DMS53 treated with DMSO at 0.1 percent for 48 hours (cell line): ENCODE measurements around the gene ANKRD28.
"Not testable (repeated sequence)": the region's sequence is repeated elsewhere in the genome, so short reads cannot be mapped to it uniquely, and the experiment has no call there.

Experiments
- DNase-seq: peaks from one replicate; lab custom pipeline; 2025; ENCODE audit not compliant: unreplicated experiment; lab: John Stamatoyannopoulos, UW

The ANKRD28 gene

DNA sequence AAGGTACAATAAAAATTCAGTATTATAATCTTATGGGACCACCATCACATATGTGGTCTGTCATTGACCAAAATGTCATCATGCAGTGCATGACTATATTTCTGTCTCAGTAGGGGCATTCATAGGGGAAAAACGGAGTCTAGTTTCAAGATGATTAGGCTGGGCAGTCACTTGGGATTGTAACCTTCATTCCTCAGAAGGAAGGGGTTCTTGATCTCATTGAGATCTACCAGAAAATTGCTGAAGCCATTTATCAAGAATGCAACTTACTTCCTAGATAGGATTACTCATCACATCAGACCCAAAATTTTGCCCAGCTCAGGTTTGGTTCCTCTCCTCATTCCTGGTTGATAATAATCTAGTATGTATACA lies 158.9 kb downstream of the ANKRD28 start:
- DNase-seq: no peak

DNA sequence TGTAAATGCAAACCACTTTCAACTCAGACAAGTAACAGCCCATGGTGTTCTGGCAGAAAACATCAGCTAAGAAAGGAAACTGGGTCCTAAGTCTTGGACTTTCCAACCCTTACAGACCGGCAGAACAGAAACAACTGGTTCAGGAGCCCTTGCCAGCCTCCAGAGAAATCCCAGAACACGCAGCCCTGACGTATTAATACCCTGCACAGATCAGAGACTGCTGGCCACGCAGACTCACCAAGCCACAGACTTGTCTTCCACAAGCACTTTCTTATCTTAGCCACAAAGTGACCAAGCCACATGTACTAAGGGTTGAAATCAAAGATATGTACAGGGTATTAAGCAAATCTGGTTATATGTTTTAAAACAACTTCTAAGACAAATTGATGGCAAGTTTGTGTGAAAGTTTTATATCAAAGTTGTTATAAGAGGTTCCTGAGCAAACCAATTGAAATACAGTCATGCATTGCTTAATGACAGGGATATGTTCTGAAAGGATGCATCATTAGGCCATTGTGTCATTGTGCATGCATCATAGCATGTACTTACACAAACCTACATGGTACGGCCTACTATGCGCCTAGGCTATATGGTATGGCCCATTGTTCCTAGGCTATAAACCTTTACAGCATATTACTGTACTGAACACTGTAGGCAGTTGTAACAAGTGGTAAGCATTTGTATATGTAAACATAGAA lies 159.4 kb downstream of the ANKRD28 start:
- no peak for DNase-seq

DNA sequence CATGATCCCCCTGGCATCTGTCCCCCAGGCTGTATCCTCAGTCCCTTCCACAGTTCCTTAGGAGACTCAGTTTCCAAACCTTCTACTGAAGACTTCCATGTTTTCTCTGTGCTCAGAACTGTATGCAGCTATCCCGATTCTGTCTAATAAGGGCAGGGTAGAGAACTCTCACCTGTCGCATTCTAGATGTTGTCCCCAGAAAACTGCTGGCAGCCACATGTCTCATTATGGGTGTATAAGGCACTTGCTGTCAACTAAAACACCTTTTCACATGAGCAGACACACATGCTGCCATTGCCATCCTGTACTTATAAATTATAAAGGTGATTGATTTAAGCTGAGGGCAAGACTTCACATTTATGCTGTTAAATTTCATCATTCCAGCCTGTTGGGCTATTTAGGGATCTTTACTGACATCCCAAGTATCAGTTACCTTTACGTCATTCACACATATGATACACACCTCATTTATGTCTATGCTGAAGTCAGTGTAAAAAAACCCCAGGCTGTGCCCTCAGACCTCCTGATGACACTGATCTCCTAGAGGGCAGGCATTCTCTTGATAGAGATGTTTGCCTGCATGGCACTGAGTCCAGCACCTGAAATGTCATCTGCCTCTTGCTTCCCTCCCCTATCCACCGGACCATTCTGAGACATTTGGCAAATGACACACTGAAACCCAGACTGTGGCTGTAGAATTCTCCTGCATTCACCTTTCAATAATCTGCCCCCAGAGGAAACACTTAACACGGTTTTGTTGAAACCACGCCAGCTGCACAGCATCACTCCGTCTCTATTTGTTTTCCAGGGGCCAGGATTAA lies 160.4 kb downstream of the ANKRD28 start:
- no peak for DNase-seq

DNA sequence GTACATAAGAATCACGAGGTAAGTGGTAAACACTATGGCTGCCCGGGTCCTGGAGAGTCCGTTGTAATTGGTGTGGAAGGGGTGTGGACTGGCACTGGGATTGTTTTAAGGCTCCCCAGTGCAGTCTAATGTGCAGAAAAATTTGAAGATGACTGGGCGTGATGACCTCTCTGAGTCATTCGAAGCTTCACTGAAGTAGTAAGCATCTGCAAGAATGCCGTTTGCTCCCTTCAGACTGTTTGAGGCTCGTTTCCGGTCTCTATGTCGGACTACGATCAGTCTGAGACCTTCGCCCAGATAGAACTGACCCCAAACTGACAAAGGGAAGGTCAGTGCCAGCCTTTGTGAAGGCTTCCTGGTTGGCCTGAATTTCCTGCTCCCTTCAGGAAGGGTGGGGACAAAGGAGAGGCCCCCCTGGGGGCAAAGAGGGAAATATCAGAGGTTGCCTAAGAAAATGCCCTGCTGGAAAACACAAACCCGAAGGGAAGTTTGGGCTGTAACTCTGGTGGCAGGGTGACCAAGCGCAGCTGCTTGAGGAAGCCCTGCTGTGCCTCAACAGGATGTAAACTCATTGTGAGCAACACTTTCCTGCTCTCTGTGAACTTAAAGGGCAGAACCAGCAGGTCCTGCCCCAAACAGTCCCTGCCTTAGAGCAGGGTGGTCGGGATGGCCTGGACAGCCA lies 161.6 kb downstream of the ANKRD28 start:
- no peak for DNase-seq

DNA sequence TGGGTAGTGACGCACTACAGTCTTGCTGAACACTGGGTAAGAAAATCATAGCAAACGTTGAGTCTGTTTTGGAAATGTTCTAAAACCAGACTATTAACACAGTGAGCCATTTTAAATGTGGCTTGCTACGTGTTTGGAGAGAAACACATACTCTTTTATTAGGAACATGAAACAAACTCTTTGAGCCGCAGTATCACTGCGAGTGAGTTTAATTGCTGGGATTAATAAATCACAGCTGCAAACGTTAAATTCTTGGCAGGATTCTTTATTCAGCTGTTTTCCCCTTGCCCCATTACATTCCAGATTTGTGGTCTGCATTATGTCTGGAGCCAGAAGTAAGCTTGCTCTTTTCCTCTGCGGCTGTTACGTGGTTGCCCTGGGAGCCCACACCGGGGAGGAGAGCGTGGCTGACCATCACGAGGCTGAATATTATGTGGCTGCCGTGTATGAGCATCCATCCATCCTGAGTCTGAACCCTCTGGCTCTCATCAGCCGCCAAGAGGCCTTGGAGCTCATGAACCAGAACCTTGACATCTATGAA lies 162.6 kb downstream of the ANKRD28 start:
- no peak for DNase-seq

GRCh38 chr3:15634671-15635070 lies 163.1 kb downstream of the ANKRD28 start:
- no peak for DNase-seq

GRCh38 chr3:15633766-15634598 lies 163.8 kb downstream of the ANKRD28 start:
- no peak for DNase-seq

DNA sequence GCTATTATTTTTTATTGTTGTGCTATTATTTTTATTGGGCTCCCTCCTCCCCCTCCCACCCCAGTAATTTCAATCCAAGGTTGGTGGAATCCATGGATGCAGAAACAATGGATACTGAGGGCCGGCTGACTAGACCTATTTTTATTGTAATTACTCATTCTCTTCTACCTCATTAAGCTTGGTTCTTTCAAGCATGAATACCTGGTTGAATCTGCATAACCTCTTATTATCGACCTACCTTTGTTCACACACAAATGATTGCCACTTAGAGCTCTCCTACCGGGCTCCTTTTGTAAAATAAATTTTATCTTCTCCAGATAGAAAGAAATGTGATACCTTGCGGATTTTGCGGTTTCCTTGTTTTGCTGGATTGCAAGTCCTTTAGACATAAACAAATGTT lies 164.6 kb downstream of the ANKRD28 start:
- no peak for DNase-seq

GRCh38 chr3:15632212-15632580 lies 165.6 kb downstream of the ANKRD28 start:
- DNase-seq: no peak

GRCh38 chr3:15631426-15632211 lies 166.2 kb downstream of the ANKRD28 start:
- DNase-seq: no peak

- no peak for DNase-seq
These were observed 167.0 kb downstream of the ANKRD28 start for GRCh38 chr3:15630646-15631350.

DNA sequence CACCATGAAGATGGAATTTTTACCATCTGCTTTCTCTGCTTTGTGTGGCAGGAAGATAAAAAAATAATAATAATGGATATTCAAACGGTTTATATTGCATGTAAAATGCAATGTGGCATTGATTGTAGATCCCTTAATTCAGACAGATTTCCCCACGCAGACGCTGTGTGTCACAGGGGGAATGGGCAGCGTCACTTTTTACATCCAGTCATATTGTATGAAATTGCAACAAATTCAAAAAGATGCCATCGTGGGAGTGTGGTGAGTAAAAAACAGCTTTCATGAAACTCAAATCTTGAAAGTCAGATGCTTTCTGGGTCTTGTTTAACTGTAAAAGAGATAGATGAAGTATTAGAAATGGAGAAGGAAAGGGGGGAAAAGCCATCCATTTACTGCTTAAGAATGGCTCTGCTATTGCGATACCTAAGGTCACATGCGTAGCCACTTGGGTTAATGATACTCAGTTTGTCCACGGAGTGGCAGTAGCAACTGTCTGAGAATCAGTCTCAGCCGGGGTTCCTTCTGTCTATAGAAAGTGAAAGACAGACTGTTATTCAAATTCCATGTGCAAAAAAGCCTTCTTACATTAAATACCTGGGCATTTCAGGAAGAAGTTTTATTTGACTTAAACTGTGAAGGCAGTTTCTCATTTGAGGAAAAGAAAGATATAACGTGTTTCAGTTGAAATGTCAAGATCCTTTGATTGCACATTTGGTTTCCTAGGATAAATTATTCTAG lies 167.8 kb downstream of the ANKRD28 start:
- peak; percentile 29 for DNase-seq

- no peak for DNase-seq
These were observed 168.8 kb downstream of the ANKRD28 start for GRCh38 chr3:15628967-15629366.

GRCh38 chr3:15623535-15624440 lies 174.0 kb downstream of the ANKRD28 start:
- no peak for DNase-seq

DNA sequence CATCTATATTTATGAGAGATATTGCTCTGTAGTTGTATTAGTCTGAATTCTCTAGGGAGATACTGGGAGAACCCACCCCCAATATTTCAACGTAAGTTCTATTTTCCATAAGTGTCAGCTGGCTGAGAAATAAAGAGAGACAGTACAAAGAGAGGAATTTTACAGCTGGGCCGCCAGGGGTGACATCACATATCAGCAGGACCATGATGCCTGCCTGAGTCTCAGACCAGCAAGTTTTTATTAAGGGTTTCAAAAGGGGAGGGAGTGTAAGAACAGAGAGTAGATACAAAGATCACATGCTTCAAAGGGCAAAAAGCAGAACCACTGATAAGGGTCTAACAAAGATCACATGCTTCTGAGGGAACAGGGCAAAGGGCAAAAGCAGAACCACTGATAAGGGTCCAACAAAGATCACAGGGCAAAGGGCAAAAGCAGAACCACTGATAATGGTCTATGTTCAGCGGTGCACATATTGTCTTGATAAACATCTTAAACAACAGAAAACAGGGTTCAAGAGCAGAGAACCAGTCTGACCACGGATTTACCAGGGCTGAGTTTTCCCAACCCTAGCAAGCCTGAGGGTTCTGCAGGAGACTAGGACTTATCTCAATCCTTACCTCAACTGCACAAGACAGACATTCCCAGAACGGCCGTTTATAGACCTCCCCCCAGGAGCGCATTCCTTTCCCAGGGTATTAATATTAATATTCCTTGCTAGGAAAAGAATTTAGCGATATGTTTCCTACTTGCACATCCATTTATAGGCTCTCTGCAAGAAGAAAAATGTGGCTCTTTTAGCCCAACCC lies 177.9 kb downstream of the ANKRD28 start:
- not testable (repeated sequence) for DNase-seq
